GM18502 (cell line): Measurements from ENCODE around the gene ITPKA.

ENCODE experiments used
- ATAC-seq: cut with Tn5 transposase; IDR thresholded peaks from one replicate; pipeline ENCODE4 v1.9.1; 2021; ENCODE audit warnings: mild to moderate bottlenecking; ENCODE audit not compliant: unreplicated experiment, poor library complexity

The ITPKA gene

DNA sequence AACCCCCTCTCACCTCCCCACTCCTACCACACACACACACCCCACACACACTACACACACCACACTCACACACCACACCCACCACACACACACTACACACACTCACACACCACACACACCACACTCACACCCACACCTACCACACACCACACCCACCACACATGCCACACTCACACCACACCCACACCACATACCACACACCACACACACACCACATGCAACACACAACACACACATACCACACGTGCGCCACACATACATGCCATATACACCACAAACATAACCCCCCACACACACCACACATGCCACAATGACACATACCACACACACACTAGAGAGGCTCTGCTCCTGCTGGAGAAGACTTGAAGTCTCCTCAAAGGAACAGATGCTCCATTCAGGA is 5.9 kb upstream of the ITPKA start:
- no peak for ATAC-seq

DNA sequence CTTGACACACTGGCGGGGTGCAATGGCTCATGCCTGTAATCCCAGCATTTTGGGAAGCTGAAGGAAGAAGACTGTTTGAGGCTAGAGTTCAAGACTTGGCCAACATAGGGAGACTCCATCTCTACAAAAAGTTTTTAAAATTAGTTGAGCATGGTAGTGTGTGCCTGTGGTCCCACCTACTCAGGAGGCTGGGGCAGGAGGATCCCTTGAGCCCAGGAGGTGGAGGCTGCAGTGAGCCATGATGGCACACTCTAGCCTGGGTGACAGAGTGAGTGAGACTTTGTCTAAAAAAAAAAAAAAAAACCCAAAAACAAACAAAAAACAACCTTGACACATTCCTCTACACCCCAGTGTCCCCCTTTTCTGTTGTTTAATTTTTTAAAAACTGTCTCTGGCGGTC is 4.0 kb upstream of the ITPKA start:
- ATAC-seq: no peak

DNA sequence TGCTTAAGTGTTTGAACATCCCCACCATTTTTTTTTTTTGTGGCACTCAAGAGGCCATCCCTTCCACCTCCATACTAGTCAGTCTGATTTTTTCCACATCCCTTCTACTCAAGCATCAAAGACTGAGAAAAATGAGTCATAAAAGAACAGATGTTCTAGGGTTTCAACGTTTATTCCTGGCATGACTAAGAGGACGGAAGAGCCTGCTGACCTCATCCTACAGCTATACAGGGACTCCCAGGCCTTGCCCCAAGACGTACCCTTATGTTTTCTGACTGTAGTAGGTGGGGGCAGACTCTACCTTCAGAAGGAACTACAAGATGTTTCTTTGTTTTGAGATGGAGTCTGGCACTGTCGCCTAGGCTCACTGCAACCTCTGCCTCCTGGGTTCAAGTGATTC is 3.3 kb upstream of the ITPKA start:
- no peak for ATAC-seq

DNA sequence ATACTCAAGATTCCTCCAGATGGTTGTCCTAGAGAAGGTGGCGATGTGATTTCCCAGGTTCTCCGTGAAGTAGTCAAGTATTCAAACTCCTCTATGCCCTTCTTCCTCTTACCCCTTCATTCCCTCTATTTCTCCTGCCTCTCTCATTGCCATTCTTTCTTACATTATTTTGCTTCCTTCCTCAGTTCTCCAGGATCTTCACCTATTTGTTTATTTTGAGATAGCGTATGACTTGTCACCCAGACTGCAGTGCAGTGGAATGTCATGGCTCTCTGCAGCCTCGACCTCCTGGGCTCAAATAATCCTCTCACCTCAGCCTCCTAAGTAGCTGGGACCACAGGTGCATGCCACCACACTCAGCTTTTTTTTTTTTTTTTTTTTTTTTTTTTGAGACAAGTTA is 1.8 kb upstream of the ITPKA start:
- ATAC-seq: no peak

DNA sequence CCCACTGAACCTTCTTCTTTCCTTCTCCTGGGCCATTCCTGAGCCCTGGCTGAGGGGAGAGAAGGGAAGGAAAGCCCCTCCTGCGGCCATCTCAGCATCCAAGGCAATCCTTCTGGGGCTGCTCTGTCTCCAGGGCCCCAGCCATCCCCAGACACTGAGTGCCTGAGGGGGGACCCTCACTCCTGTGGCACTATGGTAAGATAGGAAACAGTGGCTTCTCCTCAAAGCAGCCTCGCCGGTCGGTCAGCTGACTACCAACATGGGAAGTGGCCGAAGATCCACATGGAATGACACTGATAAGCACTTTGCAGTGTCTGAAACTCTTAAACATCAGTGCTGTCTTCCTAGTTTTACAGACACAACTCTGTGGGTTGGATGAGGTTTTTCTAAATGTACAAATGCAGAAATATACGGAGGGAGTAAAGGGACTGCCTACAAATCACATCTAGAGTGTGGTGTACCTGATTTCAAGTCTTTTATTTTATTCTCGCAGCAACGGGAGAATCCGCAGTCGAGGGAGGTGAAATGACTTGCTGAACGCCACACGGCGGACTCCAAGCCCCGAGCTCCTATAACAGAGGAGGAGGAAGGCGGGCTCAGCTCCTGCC is 973 bp upstream of the ITPKA start:
- ATAC-seq: no peak

DNA sequence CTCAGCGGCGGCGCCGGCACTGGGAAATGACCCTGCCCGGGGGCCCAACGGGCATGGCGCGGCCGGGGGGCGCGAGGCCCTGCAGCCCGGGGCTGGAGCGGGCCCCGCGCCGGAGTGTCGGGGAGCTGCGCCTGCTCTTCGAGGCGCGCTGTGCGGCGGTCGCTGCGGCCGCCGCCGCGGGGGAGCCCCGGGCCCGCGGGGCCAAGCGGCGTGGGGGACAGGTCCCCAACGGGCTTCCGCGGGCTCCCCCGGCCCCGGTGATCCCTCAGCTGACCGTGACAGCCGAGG is 172 bp downstream of the ITPKA start:
- no peak for ATAC-seq

DNA sequence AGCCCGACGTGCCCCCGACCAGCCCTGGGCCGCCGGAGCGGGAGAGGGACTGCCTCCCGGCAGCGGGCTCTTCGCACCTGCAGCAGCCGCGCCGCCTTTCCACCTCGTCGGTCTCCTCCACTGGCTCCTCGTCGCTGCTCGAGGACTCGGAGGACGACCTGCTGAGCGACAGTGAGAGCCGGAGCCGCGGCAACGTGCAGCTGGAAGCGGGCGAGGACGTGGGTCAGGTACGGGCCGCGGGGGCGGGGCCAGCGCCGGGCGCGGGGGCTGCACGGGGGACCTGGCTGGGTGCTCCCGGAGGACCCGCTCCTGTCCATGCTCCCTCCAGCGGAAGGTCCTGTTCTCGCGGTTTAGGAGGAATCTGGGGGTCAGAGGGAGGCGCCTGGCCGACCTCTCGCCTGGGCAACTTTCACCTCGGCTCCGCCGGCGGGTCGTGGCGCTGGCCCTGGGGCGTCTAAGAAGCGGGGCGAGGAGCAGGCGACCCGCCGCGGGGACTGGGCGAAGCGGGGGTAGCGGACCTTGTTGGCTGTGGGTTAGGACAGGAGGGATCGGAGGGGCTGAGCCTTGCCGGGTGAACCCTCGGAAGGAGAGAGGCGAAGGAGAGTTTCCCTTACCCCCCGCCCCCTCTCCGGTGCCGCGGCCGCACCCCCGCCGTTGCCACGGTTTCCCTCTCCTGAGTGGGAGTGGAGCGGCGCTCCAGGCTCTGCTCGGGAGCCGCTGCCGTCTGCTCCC is 682 bp downstream of the ITPKA start:
- peak; percentile 24 for ATAC-seq

DNA sequence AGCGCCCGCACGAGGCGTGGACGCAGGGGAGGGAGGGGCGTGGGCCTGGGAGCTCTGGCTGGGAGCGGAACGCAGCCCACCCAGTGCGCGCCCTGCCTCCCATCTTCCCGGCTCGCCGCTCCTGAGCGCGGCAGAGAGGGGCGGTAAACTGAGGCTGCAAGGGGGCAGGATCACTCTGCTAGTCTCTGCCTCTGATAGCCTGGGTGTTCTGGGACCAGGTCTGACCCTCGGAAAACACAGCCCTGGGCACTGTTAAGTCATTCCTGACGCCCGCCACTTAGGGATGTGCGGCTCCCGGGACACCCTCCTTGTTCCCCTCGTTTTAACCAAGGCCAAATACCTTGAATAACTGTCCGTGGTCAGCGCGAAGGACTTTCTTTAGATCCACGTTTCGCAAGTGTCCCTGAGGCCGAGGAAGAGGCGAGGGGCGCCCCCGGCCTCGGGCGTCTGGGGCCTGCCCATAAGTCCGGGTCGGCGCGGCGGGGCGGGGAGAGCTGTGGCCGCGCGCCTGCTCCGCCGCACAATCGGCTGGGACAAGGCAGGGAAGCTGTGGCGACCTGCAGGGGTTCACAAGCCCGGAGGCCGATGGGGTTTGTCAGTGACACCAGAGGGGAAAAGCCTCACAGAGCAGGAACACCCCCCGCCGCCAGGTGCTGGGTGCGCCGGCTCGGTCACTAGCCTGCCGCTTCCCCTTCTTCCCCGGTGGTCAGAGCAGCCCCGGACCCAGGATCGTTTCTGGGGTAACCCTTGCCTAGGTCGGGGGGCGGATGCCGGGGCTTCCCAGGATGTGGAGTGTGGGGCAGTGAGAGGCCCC is 1.5 kb downstream of the ITPKA start:
- ATAC-seq: no peak

DNA sequence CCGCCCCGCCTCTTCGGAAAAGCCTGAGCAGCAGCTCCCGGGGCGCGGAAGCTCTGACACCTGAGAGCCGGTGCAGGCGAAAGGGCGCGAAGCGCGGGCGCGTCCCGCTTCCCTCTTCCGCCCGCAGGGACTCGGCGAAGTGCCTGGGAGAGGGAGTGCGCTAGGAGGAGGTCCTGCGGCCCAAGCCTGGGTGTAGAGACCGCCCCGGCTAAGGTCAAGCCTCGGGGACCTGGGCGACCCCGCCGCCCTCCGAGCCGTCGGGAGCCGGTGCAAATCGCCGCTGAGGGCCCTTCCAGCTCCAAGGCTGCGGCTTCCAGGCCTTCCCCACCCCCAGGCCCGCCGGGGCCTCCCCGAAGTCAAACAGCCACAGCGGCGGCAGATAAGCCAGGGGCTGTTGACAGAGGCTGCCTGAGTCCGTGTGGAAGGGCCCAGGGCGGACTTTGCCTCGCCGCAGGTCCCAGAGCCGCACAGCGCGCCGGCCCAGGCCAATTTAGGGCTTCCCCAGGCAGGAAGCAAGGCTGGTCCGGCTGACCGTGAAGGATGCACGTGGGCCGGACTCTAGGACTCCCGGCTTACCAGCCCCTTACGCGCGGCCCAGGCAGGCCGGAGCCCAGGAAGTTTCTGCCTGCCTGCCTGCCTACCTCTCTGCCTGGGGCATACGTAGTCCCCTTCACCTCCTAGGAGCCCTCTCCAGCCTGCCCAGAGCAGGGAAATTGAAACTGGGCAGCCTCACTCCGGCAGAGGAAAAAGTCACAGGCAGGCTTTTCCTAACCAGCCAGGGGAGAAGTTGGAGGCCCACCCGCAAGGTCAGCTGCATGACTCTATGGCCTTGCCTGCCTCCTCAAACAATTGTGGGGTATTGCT is 2.3 kb downstream of the ITPKA start:
- no peak for ATAC-seq

DNA sequence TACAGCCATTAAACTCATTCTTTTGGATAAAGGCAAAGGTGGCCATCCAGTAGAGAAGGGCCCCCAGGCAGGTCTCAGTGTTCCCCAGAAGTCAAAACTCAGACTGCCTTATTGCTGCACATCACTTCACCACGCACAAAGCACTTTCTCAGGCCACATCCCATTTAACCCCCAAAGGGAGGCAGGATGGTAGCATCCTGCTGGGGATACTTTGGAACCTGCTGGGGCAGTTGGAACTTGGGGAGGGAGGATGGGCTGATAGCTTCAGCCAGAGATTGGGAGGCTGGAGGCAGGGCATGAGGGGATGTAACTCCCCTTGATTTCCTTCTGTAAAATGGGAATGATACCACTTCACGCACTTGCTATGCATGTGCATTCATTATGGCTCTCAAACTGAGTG is 5.0 kb downstream of the ITPKA start:
- no peak for ATAC-seq

DNA sequence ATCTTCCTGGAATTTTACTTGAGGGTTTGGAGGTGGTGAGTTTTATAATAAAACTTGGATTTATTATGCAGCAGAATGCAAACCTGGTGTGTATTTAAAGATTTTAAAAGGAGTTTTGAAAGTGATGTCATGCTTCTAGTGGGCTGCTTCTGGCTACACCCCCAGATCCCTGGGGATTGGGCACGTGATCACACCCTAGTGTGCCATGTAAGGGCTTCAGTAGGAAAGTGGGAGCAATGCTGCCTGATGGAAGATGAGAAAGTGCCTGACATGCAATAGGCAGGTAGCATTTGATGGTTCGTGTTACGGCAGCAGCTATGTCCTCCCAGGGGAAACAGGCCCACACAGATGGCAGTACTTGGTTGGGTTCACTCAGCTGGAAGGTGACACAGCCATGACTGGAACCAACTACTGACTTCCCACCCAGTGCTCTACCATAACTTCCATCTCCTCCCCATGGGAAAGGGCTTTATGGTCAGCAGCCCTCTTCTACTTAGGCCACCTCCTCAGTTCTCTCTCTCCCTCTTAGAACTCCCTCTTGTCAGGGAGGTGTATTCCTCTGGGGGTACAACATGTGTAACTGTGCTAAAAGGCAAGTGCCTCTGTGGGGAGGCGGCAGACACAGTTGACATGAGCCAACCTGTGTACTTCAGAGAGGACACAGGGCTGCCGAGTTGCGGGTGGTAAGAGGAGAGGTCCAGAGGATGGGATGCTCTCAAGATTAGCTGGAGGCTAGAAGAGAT is 5.6 kb downstream of the ITPKA start:
- ATAC-seq: no peak

DNA sequence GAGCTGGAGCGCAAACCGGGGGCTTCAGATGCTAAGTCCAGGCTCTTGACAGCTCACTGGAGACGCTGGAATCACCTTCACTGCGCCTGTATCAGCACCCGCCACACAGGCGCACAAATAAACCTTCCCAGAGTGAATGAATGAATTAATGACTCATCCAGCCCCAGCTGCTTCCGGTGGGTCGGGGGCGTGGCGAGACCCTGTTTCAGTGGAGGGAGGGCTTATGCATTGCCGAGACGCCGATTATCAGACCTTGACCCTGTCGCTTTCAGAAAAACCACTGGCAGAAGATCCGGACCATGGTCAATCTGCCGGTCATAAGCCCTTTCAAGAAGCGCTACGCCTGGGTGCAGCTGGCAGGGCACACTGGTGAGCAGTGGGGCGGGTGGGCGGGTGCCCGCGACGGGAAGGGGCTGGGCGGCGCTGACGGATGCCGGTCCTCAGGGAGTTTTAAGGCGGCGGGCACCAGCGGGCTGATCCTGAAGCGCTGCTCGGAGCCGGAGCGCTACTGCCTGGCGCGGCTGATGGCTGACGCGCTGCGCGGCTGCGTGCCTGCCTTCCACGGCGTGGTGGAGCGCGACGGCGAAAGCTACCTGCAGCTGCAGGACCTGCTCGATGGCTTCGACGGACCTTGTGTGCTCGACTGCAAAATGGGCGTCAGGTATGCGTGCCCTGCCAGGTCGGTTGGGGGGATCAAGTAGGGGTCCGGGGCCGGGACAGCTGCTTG is 7.7 kb downstream of the ITPKA start:
- ATAC-seq: no peak

DNA sequence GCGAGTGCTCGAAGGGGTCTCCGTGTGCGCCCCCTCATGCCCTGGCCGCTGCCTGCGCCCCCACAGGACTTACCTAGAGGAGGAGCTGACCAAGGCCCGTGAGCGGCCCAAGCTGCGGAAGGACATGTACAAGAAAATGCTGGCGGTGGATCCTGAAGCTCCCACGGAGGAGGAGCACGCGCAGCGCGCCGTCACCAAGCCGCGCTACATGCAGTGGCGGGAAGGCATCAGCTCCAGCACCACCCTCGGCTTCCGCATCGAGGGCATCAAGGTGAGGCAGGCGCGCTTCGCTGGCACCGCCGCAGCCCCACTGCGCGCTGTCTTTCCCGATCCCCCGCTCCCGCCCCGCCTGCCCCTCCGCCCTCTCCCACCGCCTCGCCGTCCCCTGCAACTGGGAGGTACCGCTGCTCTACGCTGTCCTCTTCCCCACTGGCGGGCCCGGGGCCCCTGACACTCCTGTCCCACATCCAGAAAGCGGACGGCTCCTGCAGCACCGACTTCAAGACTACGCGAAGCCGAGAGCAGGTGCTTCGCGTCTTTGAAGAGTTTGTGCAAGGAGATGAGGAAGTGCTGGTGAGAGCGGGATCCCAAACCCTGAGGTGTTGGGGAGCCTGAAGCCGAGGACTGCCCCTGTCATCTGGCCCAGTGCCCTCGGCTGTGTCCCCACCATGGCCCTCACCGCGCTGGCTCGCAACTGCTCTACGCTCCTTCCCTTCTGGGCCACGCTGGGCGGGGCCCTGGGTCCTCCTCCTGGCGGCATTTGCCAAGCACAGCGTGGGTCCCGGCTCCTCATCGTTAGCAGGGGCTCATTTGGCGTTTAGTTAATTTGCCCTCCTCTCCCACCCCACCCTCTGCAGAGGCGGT is 8.5 kb downstream of the ITPKA start:
- no peak for ATAC-seq

DNA sequence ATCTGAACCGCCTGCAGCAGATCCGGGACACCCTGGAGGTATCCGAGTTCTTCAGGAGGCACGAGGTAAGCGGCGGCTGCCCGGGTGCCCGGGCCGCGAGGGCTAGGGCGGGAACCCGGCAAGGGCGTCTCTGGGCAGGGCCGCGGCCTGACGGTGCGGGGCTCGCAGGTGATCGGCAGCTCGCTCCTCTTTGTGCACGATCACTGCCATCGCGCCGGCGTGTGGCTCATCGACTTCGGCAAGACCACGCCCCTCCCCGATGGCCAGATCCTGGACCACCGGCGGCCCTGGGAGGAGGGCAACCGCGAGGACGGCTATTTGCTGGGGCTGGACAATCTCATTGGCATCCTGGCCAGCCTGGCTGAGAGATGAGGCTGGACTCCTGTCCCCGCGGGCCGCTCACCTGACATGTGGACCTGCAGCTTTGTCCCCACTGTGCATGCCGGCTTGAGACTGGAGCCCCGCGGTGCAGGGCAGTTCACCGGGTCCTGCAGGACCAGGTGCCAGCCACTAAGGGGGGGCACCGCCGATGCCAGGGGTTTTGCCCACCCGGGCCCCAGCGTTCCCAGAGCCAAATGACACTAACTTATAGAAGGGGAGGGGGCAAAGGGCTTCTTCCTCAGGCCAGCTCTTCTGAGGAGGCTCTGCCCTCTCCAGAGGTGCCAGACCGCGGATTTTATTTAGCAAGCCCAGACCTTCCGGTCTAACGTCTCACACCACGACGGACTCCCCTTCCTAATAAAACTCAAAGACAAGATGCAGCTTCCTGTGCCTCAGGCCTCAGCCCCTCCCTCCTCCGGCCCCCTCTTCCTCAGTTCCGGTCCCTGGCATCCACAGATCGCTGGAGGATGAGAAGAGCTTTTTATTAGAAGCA is 9.4 kb downstream of the ITPKA start:
- no peak for ATAC-seq

DNA sequence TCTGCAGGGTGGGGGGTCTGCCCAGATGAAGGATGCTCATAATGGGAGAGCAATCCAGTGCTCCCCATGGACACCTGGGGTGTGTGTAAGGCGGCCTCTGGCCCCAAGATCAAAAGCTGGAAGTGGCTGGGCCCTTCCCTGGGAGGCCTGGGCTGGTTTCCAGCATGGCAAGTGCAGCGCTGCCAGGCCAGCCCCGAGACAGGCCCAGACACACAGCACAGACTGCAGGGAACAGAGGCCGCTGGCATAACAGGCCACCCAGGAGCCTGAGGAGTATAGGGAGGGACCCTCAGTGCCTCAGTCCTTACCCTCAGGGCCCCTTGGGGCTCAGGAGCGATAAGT is 10.0 kb downstream of the ITPKA start:
- ATAC-seq: no peak

DNA sequence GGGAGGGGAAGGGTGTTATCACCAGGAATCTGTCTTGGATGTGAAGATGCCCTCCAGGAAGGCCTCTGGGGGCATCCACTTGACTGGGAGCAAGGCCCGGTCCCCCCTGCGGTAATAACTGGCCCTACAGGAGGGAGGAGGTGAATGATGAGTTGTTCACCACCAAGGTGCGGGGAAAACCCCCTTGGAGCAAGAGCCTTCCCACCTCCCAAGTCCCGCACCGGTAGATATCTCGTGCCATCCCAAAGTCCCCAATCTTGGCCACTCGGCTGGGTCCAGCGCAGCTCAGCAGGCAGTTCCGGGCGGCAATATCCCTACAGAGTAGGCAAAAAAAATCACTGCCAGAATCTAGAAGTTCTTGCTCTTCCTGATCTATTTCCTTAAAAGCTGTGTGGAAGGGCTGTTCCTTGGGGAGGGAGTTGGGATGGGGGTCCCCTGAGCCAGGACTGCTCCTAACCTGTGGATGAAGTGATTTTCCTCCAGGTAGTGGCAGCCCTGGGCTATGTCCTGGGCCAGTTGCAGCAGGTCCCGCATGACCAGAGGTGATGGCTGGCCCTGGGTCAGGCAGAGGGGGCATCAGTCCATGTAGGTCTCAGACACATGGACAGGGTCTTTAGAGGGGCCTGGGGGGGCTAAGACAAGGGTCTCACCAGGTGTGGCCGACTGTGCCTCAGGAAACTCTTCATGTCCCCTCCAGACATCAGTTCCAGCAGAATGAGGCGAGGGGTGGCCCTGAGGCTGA is 11.2 kb downstream of the ITPKA start:
- ATAC-seq: no peak

DNA sequence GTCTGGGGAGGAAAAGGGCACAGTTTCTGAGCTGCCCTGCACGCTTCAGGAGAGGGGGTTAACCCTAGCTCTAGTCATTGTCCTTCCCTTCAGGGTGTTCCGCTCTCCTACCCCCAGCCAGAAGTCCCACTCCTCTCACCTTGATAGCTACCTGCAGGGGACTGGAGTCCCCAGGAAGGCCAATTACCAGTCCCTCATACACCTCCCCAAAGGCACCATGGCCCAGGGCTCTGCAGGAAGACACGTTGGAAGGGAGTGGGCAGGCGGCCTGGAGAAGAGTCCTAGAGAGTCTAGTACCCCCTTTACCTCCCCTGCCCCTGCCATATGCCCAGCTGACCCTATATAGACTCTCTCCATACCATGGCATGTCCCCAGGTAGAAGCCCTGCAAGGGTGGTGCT is 12.1 kb downstream of the ITPKA start:
- ATAC-seq: no peak
